HG03342 (cell line): ENCODE results near the gene LLPH.
"Not testable (repeated sequence)": the region's sequence is repeated elsewhere in the genome, so short reads cannot be mapped to it uniquely, and the experiment has no call there.

Experiments
- ATAC-seq: cut with Tn5 transposase; IDR thresholded peaks from one replicate; pipeline ENCODE4 v1.9.1; 2021; ENCODE audit warnings: mild to moderate bottlenecking, moderate library complexity; ENCODE audit not compliant: unreplicated experiment

The LLPH gene

GRCh38 chr12:66130267-66131066 lies at the start of gene LLPH:
Gene LLPH, minus strand, starts transcription at chr12:66130750. Its CDS starts 1,644 bp downstream, at chr12:66129106.
- peak; percentile 98 for ATAC-seq

GRCh38 chr12:66176105-66176900 lies 45.8 kb upstream of the LLPH start:
- no peak for ATAC-seq

- ATAC-seq = not testable (repeated sequence)
Measured at GRCh38 chr12:66174391-66175325, 44.1 kb upstream of the LLPH start.

GRCh38 chr12:66170606-66171005 lies 40.1 kb upstream of the LLPH start:
- ATAC-seq = no peak

- ATAC-seq = peak; percentile 83
Measured at GRCh38 chr12:66169221-66170170, 38.9 kb upstream of the LLPH start, which contains the start of gene TMBIM4. Gene TMBIM4, minus strand, starts transcription at chr12:66169996. Its CDS starts 45 bp downstream, at chr12:66169951.

- no peak for ATAC-seq
Measured at GRCh38 chr12:66168410-66168809, 37.9 kb upstream of the LLPH start.

GRCh38 chr12:66166561-66166960 lies 36.0 kb upstream of the LLPH start:
- no peak for ATAC-seq

GRCh38 chr12:66165141-66165540 lies 34.6 kb upstream of the LLPH start:
- ATAC-seq = no peak

- no peak for ATAC-seq
Measured at GRCh38 chr12:66164349-66164821, 33.8 kb upstream of the LLPH start.

GRCh38 chr12:66163289-66163688 lies 32.7 kb upstream of the LLPH start:
- no peak for ATAC-seq

- no peak for ATAC-seq
Measured at GRCh38 chr12:66162701-66163100, 32.2 kb upstream of the LLPH start.

GRCh38 chr12:66160704-66161103 lies 30.2 kb upstream of the LLPH start:
- no peak for ATAC-seq

GRCh38 chr12:66159123-66159522 lies 28.6 kb upstream of the LLPH start:
- no peak for ATAC-seq

GRCh38 chr12:66156654-66157053 lies 26.1 kb upstream of the LLPH start:
- ATAC-seq = no peak

GRCh38 chr12:66154776-66155175 lies 24.2 kb upstream of the LLPH start:
- ATAC-seq = no peak

- no peak for ATAC-seq
Measured at GRCh38 chr12:66152732-66153131, 22.2 kb upstream of the LLPH start.

GRCh38 chr12:66149702-66150398 lies 19.3 kb upstream of the LLPH start:
- ATAC-seq = no peak

- no peak for ATAC-seq
Measured at GRCh38 chr12:66144791-66145754, 14.5 kb upstream of the LLPH start.
